KMS-11 (cell line): ENCODE data around the gene SPATS2.

Experiments
- H2AFZ ChIP-seq: fragments of 200-600 bp; sonication (generic); 2 replicates; pipeline ENCODE4 v1.6.1; 2016; ENCODE audit warnings: antibody characterized with exemption, mixed run types, low read depth
- H3K27ac ChIP-seq: fragments of 200-600 bp; sonication (generic); 2 replicates; pipeline ENCODE4 v1.6.1; 2016; ENCODE audit warnings: mild to moderate bottlenecking, mixed run types
- H3K27me3 ChIP-seq: fragments of 200-600 bp; sonication (generic); 2 replicates; pipeline ENCODE4 v1.6.1; 2017; ENCODE audit warnings: mild to moderate bottlenecking, low read depth, mixed run types, moderate library complexity; ENCODE audit not compliant: insufficient read depth
- H3K36me3 ChIP-seq: fragments of 200-600 bp; sonication (generic); 2 replicates; pipeline ENCODE4 v1.6.1; 2017; ENCODE audit warnings: mild to moderate bottlenecking, mixed run types; ENCODE audit not compliant: insufficient read depth
- H3K4me1 ChIP-seq: fragments of 200-600 bp; sonication (generic); 2 replicates; pipeline ENCODE4 v1.6.1; 2016; ENCODE audit warnings: mild to moderate bottlenecking, low read depth, mixed run types; ENCODE audit not compliant: poor library complexity, severe bottlenecking
- H3K4me2 ChIP-seq: fragments of 200-600 bp; sonication (generic); 2 replicates; pipeline ENCODE4 v1.7.0; 2016; ENCODE audit warnings: mild to moderate bottlenecking, mixed run types
- H3K4me3 ChIP-seq: fragments of 200-600 bp; sonication (generic); IDR thresholded peaks from 2 replicates; pipeline ENCODE4 v1.6.1; 2017; ENCODE audit warnings: low read depth, low read length, mixed read lengths; ENCODE audit not compliant: insufficient read depth
- H3K79me2 ChIP-seq: fragments of 200-600 bp; sonication (generic); 2 replicates; pipeline ENCODE4 v1.6.1; 2016; ENCODE audit warnings: low read depth, mixed run types; ENCODE audit not compliant: insufficient read depth
- H3K9ac ChIP-seq: fragments of 200-600 bp; sonication (generic); 2 replicates; pipeline ENCODE4 v1.6.1; 2016; ENCODE audit warnings: mild to moderate bottlenecking, mixed run types
- H4K20me1 ChIP-seq: fragments of 200-600 bp; sonication (generic); 2 replicates; pipeline ENCODE4 v1.6.1; 2016; ENCODE audit warnings: mild to moderate bottlenecking, mixed run types; ENCODE audit not compliant: insufficient read depth
- CTCF ChIP-seq: fragments of 200-600 bp; sonication (generic); conservative IDR thresholded peaks from 2 replicates; pipeline ENCODE4 v1.6.1; 2017; ENCODE audit warnings: low read depth, mild to moderate bottlenecking, antibody characterized with exemption, low read length, moderate library complexity, mixed read lengths

SPATS2 gene

GRCh38 chr12:49542592-49543160, 175.4 kb downstream of the SPATS2 start:
- H3K4me1 ChIP-seq, result peaks cover 10% of the 10 kb centered on the region
- H3K27ac ChIP-seq, result no peak overlapping the region
- H3K4me2 ChIP-seq, result no peak overlapping the region
- H3K4me3 ChIP-seq, result no peak overlapping the region
- TF ChIP-seq CTCF, result no peak
- H2AFZ ChIP-seq, result no peak overlapping the region
- no peaks in the 10 kb centered on the region for H3K79me2 ChIP-seq
- H3K9ac ChIP-seq, result no peak overlapping the region
- peaks cover 17% of the 10 kb centered on the region for H3K27me3 ChIP-seq
- no peaks in the 10 kb centered on the region for H3K36me3 ChIP-seq
- H4K20me1 ChIP-seq, result no peaks in the 10 kb centered on the region

GRCh38 chr12:49543221-49543913, 176.1 kb downstream of the SPATS2 start:
- no peaks in the 10 kb centered on the region for H3K79me2 ChIP-seq
- no peak overlapping the region for H2AFZ ChIP-seq
- no peaks in the 10 kb centered on the region for H3K36me3 ChIP-seq
- no peak overlapping the region for H3K4me3 ChIP-seq
- H3K9ac ChIP-seq, result no peak overlapping the region
- TF ChIP-seq CTCF, result no peak
- H3K27me3 ChIP-seq, result peaks cover 11% of the 10 kb centered on the region; the same call in 1 of the 2 replicates
- H3K4me2 ChIP-seq, result no peak overlapping the region
- H3K4me1 ChIP-seq, result peaks cover 3% of the 10 kb centered on the region
- H3K27ac ChIP-seq, result no peak overlapping the region
- H4K20me1 ChIP-seq, result no peaks in the 10 kb centered on the region

- H3K4me1 ChIP-seq, result peaks cover 3% of the 10 kb centered on the region
- no peaks in the 10 kb centered on the region for H3K79me2 ChIP-seq
- H2AFZ ChIP-seq, result no peak overlapping the region
- peaks cover 11% of the 10 kb centered on the region; the same call in 1 of the 2 replicates for H3K27me3 ChIP-seq
- no peak overlapping the region for H3K4me3 ChIP-seq
- H3K9ac ChIP-seq, result no peak overlapping the region
- no peak overlapping the region for H3K27ac ChIP-seq
- no peak for TF ChIP-seq CTCF
- H4K20me1 ChIP-seq, result no peaks in the 10 kb centered on the region
- no peak overlapping the region for H3K4me2 ChIP-seq
- no peaks in the 10 kb centered on the region for H3K36me3 ChIP-seq
Observed at GRCh38 chr12:49543914-49544815, 176.9 kb downstream of the SPATS2 start.

- H3K4me1 ChIP-seq, result no peaks in the 10 kb centered on the region
- H3K27ac ChIP-seq, result no peak overlapping the region
- peaks cover 6% of the 10 kb centered on the region; the same call in 1 of the 2 replicates for H3K27me3 ChIP-seq
- TF ChIP-seq CTCF, result no peak
- H3K9ac ChIP-seq, result no peak overlapping the region
- H3K79me2 ChIP-seq, result no peaks in the 10 kb centered on the region
- no peaks in the 10 kb centered on the region for H4K20me1 ChIP-seq
- no peak overlapping the region for H2AFZ ChIP-seq
- H3K4me3 ChIP-seq, result no peak overlapping the region
- no peaks in the 10 kb centered on the region for H3K36me3 ChIP-seq
- no peak overlapping the region for H3K4me2 ChIP-seq
Observed at GRCh38 chr12:49545815-49546214, 178.6 kb downstream of the SPATS2 start.
